ENCODE measurements around the gene ARL6.

ARL6 gene, protein sequence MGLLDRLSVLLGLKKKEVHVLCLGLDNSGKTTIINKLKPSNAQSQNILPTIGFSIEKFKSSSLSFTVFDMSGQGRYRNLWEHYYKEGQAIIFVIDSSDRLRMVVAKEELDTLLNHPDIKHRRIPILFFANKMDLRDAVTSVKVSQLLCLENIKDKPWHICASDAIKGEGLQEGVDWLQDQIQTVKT

DNA sequence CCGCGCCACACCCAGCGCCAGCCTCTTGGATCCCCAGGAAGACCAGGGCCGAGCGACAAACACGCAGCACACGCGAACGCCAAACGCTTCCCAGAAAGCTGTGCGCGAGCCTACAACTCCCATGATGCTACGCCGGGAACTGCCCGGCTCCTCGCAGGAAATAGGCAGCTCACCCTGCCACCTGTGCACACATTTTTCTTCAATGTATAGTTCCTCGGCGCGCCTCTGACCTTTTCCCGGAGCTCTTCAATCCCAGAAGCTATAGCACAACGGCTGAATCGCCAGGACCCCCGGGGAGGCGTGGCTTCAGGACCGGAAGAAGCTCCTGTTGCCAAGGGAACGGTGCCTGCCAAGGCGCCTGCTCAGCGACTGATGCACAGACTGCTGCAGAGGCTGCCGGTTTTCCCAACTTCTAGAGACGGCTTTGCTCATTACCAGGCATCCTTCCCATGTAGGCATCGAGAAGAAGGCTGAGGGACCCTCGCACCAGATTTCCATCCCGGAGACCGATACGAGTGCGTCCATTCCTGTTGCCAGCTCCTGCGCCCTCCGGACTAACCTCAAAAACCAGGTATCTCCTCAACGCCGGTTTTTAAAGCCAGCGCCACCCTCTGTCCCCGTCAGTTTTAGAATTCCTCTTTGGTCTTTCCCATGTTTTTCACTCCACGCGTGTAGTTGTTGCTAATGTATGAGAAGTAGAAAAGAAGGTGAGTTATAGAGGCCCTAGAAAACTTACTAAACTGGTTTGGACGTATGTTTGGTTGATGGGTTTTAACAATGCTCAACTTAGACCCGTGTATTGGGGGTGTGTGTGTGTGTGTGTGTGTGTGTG lies at the start of gene ARL6:
TSS of gene ARL6 (plus strand) at position 352 of the 832 bp plus-strand sequence. CDS start 3,350 bp downstream, outside the sequence.
- peak; percentile 68 for DNase-seq (ENCODE audit: low read depth, low spot score)
- H3K36me3 ChIP-seq (ENCODE audit: insufficient read depth, insufficient read length, low read length): peaks cover 17% of the 10 kb centered on the region
- no peaks in the 10 kb centered on the region for H3K9me3 ChIP-seq (ENCODE audit: insufficient read depth, low read length)
- H3K9ac ChIP-seq (ENCODE audit: insufficient read length, low read depth): peak within 1 kb of the TSS; percentile 76
- peak within 1 kb of the TSS; percentile 80 for H3K4me3 ChIP-seq (ENCODE audit: insufficient read length, low read depth)
- TF ChIP-seq YY1 (IDR thresholded peaks at IDR 0.05; ENCODE audit: insufficient read depth, insufficient read length) (no peak), ZNF274 (IDR thresholded peaks at IDR 0.05; ENCODE audit: low read depth, low read length) (no peak), SUZ12 (IDR thresholded peaks at IDR 0.05; ENCODE audit: extremely low read depth, insufficient read depth, insufficient read length) (no peak)
- no peaks in the 10 kb centered on the region for H3K27me3 ChIP-seq (ENCODE audit: insufficient read depth, insufficient read length)
- no peaks in the 10 kb centered on the region for H3K4me1 ChIP-seq (ENCODE audit: insufficient read depth, insufficient read length)

DNA sequence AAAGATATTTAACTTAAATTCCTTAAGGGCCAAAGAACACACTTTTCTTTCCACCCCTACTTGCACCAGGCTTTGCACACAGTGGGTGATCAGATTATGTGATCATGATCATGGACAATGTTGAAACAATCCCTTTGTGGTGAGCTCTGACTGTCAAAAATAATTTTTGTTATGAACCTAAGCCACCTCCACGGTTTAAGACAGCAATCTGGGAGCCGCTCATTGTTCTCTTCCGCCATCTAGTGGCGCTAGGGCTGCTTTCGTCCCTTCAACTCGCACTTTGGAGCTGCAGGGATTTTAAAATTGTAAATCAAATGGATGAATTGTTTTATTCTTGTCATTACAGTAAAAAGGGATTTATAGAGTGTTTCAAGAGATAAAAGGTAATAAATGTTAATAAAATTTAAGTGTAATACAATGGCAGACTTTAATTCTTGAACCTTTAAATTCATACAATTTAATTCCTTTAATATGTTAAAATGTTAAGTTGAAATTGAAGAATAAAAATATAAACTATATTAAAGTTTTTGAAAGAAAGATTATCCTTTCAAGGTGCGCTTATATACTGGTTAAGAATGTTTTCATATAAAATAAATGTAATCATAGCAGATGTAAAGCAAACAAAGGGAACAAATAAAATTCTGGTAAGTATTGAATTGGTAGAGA lies 45.3 kb upstream of the ARL6 start:
- TF ChIP-seq ZNF274 (IDR thresholded peaks at IDR 0.05; ENCODE audit: low read depth, low read length) (no peak), YY1 (IDR thresholded peaks at IDR 0.05; ENCODE audit: insufficient read depth, insufficient read length) (no peak), SUZ12 (IDR thresholded peaks at IDR 0.05; ENCODE audit: extremely low read depth, insufficient read depth, insufficient read length) (no peak)
- Histone ChIP-seq H3K27me3 (ENCODE audit: insufficient read depth, insufficient read length) (no peaks in the 10 kb centered on the region), H3K9ac (ENCODE audit: insufficient read length, low read depth) (no peak overlapping the region), H3K9me3 (ENCODE audit: insufficient read depth, low read length) (no peaks in the 10 kb centered on the region), H3K4me3 (ENCODE audit: insufficient read length, low read depth) (no peak overlapping the region), H3K4me1 (ENCODE audit: insufficient read depth, insufficient read length) (no peaks in the 10 kb centered on the region), H3K36me3 (ENCODE audit: insufficient read depth, insufficient read length, low read length) (no peaks in the 10 kb centered on the region)
- peak; percentile 58 for DNase-seq (ENCODE audit: low read depth, low spot score)

GRCh38 chr3:97720417-97720816 lies 44.1 kb upstream of the ARL6 start:
- Histone ChIP-seq H3K27me3 (ENCODE audit: insufficient read depth, insufficient read length) (no peaks in the 10 kb centered on the region), H3K9ac (ENCODE audit: insufficient read length, low read depth) (no peak overlapping the region), H3K4me3 (ENCODE audit: insufficient read length, low read depth) (no peak overlapping the region), H3K4me1 (ENCODE audit: insufficient read depth, insufficient read length) (no peaks in the 10 kb centered on the region), H3K36me3 (ENCODE audit: insufficient read depth, insufficient read length, low read length) (no peaks in the 10 kb centered on the region), H3K9me3 (ENCODE audit: insufficient read depth, low read length) (no peaks in the 10 kb centered on the region)
- no peak for DNase-seq (ENCODE audit: low read depth, low spot score)
- no peak for TF ChIP-seq YY1 (IDR thresholded peaks at IDR 0.05; ENCODE audit: insufficient read depth, insufficient read length)
- no peak for TF ChIP-seq ZNF274 (IDR thresholded peaks at IDR 0.05; ENCODE audit: low read depth, low read length)
- TF ChIP-seq SUZ12 (IDR thresholded peaks at IDR 0.05; ENCODE audit: extremely low read depth, insufficient read depth, insufficient read length): no peak

DNA sequence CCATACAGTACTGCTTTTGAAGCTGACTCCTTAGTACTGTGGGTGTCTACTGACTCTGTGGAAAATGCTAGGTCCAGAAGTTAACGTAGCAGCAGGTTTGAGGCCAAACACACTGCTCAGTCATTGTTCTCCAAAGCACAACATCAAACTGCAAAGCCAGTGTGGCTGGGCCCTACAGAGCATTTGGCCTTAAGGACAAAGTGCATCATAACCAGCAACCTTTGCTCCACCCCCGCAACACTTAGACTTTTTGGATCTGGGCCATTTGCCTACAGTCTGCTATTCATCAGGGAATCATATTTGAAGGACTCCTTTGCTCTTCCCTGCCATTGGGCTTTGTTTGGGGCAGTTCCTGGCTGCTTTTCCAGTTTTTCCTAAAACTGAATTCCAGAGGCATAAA lies 43.1 kb upstream of the ARL6 start:
- TF ChIP-seq ZNF274 (IDR thresholded peaks at IDR 0.05; ENCODE audit: low read depth, low read length): no peak
- TF ChIP-seq YY1 (IDR thresholded peaks at IDR 0.05; ENCODE audit: insufficient read depth, insufficient read length): no peak
- TF ChIP-seq SUZ12 (IDR thresholded peaks at IDR 0.05; ENCODE audit: extremely low read depth, insufficient read depth, insufficient read length): no peak
- no peaks in the 10 kb centered on the region for H3K27me3 ChIP-seq (ENCODE audit: insufficient read depth, insufficient read length)
- no peak overlapping the region for H3K9ac ChIP-seq (ENCODE audit: insufficient read length, low read depth)
- no peak for DNase-seq (ENCODE audit: low read depth, low spot score)
- no peaks in the 10 kb centered on the region for H3K9me3 ChIP-seq (ENCODE audit: insufficient read depth, low read length)
- no peaks in the 10 kb centered on the region for H3K4me1 ChIP-seq (ENCODE audit: insufficient read depth, insufficient read length)
- no peaks in the 10 kb centered on the region for H3K36me3 ChIP-seq (ENCODE audit: insufficient read depth, insufficient read length, low read length)
- H3K4me3 ChIP-seq (ENCODE audit: insufficient read length, low read depth): no peak overlapping the region

- no peak for TF ChIP-seq ZNF274 (IDR thresholded peaks at IDR 0.05; ENCODE audit: low read depth, low read length)
- TF ChIP-seq YY1 (IDR thresholded peaks at IDR 0.05; ENCODE audit: insufficient read depth, insufficient read length): no peak
- TF ChIP-seq SUZ12 (IDR thresholded peaks at IDR 0.05; ENCODE audit: extremely low read depth, insufficient read depth, insufficient read length): no peak
- H3K4me1 ChIP-seq (ENCODE audit: insufficient read depth, insufficient read length): no peaks in the 10 kb centered on the region
- no peaks in the 10 kb centered on the region for H3K27me3 ChIP-seq (ENCODE audit: insufficient read depth, insufficient read length)
- no peaks in the 10 kb centered on the region for H3K36me3 ChIP-seq (ENCODE audit: insufficient read depth, insufficient read length, low read length)
- DNase-seq (ENCODE audit: low read depth, low spot score): no peak
- H3K4me3 ChIP-seq (ENCODE audit: insufficient read length, low read depth): no peak overlapping the region
- no peak overlapping the region for H3K9ac ChIP-seq (ENCODE audit: insufficient read length, low read depth)
- no peaks in the 10 kb centered on the region for H3K9me3 ChIP-seq (ENCODE audit: insufficient read depth, low read length)
Measured at GRCh38 chr3:97736928-97737327, 27.6 kb upstream of the ARL6 start.

- Histone ChIP-seq H3K4me1 (ENCODE audit: insufficient read depth, insufficient read length) (no peaks in the 10 kb centered on the region), H3K36me3 (ENCODE audit: insufficient read depth, insufficient read length, low read length) (no peaks in the 10 kb centered on the region), H3K27me3 (ENCODE audit: insufficient read depth, insufficient read length) (no peaks in the 10 kb centered on the region), H3K9me3 (ENCODE audit: insufficient read depth, low read length) (no peaks in the 10 kb centered on the region), H3K4me3 (ENCODE audit: insufficient read length, low read depth) (no peak overlapping the region), H3K9ac (ENCODE audit: insufficient read length, low read depth) (no peak overlapping the region)
- TF ChIP-seq YY1 (IDR thresholded peaks at IDR 0.05; ENCODE audit: insufficient read depth, insufficient read length) (no peak), SUZ12 (IDR thresholded peaks at IDR 0.05; ENCODE audit: extremely low read depth, insufficient read depth, insufficient read length) (no peak), ZNF274 (IDR thresholded peaks at IDR 0.05; ENCODE audit: low read depth, low read length) (no peak)
- no peak for DNase-seq (ENCODE audit: low read depth, low spot score)
Measured at GRCh38 chr3:97738761-97739160, 25.8 kb upstream of the ARL6 start.

GRCh38 chr3:97742036-97742435 lies 22.5 kb upstream of the ARL6 start:
- H3K9ac ChIP-seq (ENCODE audit: insufficient read length, low read depth): no peak overlapping the region
- H3K4me3 ChIP-seq (ENCODE audit: insufficient read length, low read depth): no peak overlapping the region
- no peak for DNase-seq (ENCODE audit: low read depth, low spot score)
- no peaks in the 10 kb centered on the region for H3K9me3 ChIP-seq (ENCODE audit: insufficient read depth, low read length)
- no peaks in the 10 kb centered on the region for H3K36me3 ChIP-seq (ENCODE audit: insufficient read depth, insufficient read length, low read length)
- no peaks in the 10 kb centered on the region for H3K4me1 ChIP-seq (ENCODE audit: insufficient read depth, insufficient read length)
- TF ChIP-seq SUZ12 (IDR thresholded peaks at IDR 0.05; ENCODE audit: extremely low read depth, insufficient read depth, insufficient read length) (no peak), YY1 (IDR thresholded peaks at IDR 0.05; ENCODE audit: insufficient read depth, insufficient read length) (no peak), ZNF274 (IDR thresholded peaks at IDR 0.05; ENCODE audit: low read depth, low read length) (no peak)
- no peaks in the 10 kb centered on the region for H3K27me3 ChIP-seq (ENCODE audit: insufficient read depth, insufficient read length)
